HepG2 (cell line): ENCODE data around the gene PROP1. TPM values are rescaled to one million over a fixed set of nuclear protein-coding genes. Genes with fewer than 3 reads are reported as not detected.
A peak's percentile ranks its signal among the peaks of the same experiment; 100 is the strongest.

Experiments used
- ATAC-seq: fragments of 200-7000 bp; cut with Tn5 transposase; 3 replicates; pipeline ENCODE4 v1.9.1; 2020; ENCODE audit warnings: mild to moderate bottlenecking, moderate library complexity
- BruUV-seq: library from RNA; stranded (reverse); fragments of 400-500 nt; replicated peaks from 2 replicates; lab custom pipeline; 2021; lab: Mats Ljungman, UMichigan
- CTCF ChIA-PET: fragments of 300-600 bp; formaldehyde crosslinking; extraction: SDS; loops from one replicate; lab custom pipeline; 2021; ENCODE audit warnings: low total read pairs, inconsistent platforms, low intra/inter-chr PET ratio; lab: Yijun Ruan, JAX
- POLR2A ChIA-PET: fragments of 350-600 bp; sonication (Branson Sonifier 250); formaldehyde crosslinking; loops from one replicate; lab custom pipeline; 2020; ENCODE audit warnings: antibody characterized with exemption, inconsistent platforms; lab: Yijun Ruan, JAX
- DNase-seq: peaks from one replicate; pipeline ENCODE4 v3.0.0-alpha.2; 2015; ENCODE audit warnings: low spot score
- FAIRE-seq: peaks from 3 replicates; lab custom pipeline; 2011; peaks lifted over from hg19 to GRCh38; lab: Jason Lieb, UNC
- H2AFZ ChIP-seq: one replicate; pipeline ENCODE4 v1.6.1; 2011; ENCODE audit warnings: low read length, inconsistent platforms
- H3K27ac ChIP-seq: fragments of 300-600 bp; 3 replicates; pipeline ENCODE4 v1.8.0; 2011; ENCODE audit warnings: mixed run types, mild to moderate bottlenecking, mixed read lengths, low read length, inconsistent platforms; ENCODE audit not compliant: insufficient read depth; ENCODE audit errors: extremely low read length
- H3K27me3 ChIP-seq, 2 experiments: fragments of 200-600 bp in 1 of 2; 2 replicates in 1 of 2; 3 replicates in 1 of 2; pipeline versions ENCODE4 v1.6.0 to v1.8.0; 2011; ENCODE audit warnings: low read length in 2 of 2, mild to moderate bottlenecking in 2 of 2, moderate library complexity in 2 of 2, inconsistent platforms in 1 of 2; ENCODE audit not compliant: insufficient read depth in 2 of 2, control insufficient read depth in 1 of 2
- H3K36me3 ChIP-seq, 2 experiments: fragments of 200-600 bp in 1 of 2; replicated peaks in 1 of 2; 2 replicates in 1 of 2; 3 replicates in 1 of 2; pipeline versions ENCODE4 v1.5.1 to v1.8.0; 2011; ENCODE audit warnings: low read length in 2 of 2, inconsistent platforms in 1 of 2; ENCODE audit not compliant: insufficient read depth in 2 of 2, control insufficient read depth in 1 of 2
- H3K4me1 ChIP-seq: 2 replicates; pipeline ENCODE4 v1.5.1; 2012; ENCODE audit warnings: low read length, inconsistent platforms; ENCODE audit not compliant: insufficient read depth
- H3K4me2 ChIP-seq: 2 replicates; pipeline ENCODE4 v1.6.0; 2011; ENCODE audit warnings: low read depth, low read length, inconsistent platforms
- H3K4me3 ChIP-seq, 3 experiments: fragments of 200-600 bp in 1 of 3; sonication (generic), shearing (Covaris generic) in 1 of 3; replicated peaks in 1 of 3; 2 replicates each; pipeline ENCODE4 v1.5.1; 2011 to 2016; ENCODE audit warnings: low read length in 3 of 3, inconsistent platforms in 2 of 3, low read depth in 2 of 3, mild to moderate bottlenecking in 2 of 3, control low read depth in 1 of 3, mixed read lengths in 1 of 3; ENCODE audit not compliant: insufficient read depth in 1 of 3
- H3K79me2 ChIP-seq: one replicate; pipeline ENCODE4 v1.6.1; 2011; ENCODE audit warnings: low read length, inconsistent platforms; ENCODE audit not compliant: insufficient read depth
- H3K9ac ChIP-seq: 2 replicates; pipeline ENCODE4 v1.6.0; 2011; ENCODE audit warnings: mild to moderate bottlenecking, low read depth, low read length, inconsistent platforms; ENCODE audit not compliant: insufficient read depth
- H3K9me3 ChIP-seq: 2 replicates; pipeline ENCODE4 v1.5.1; 2012; ENCODE audit warnings: mild to moderate bottlenecking, low read length
- H4K20me1 ChIP-seq: 2 replicates; pipeline ENCODE4 v1.6.0; 2011; ENCODE audit warnings: inconsistent platforms, mild to moderate bottlenecking, low read length, moderate library complexity; ENCODE audit not compliant: insufficient read depth
- FLYWCH1 ChIP-seq: sonication (generic); formaldehyde crosslinking; IDR thresholded peaks from 2 replicates; pipeline ENCODE4 v1.8.1; 2023; ENCODE audit warnings: mild to moderate bottlenecking, missing genetic modification reagents
- FOXK2 ChIP-seq: fragments of 450-650 bp; IDR thresholded peaks from 2 replicates; pipeline ENCODE4 v1.6.1; 2016
- JARID2 ChIP-seq: sonication (generic); formaldehyde crosslinking; IDR thresholded peaks from 2 replicates; pipeline ENCODE4 v1.8.1; 2023; ENCODE audit warnings: missing genetic modification reagents, inconsistent platforms; ENCODE audit not compliant: insufficient replicate concordance
- MAFF ChIP-seq: IDR thresholded peaks from 2 replicates; pipeline ENCODE4 v1.6.1; 2011; ENCODE audit warnings: low read depth, low read length, improper control_type of control experiment
- NFATC3 ChIP-seq: sonication (generic); formaldehyde crosslinking; IDR thresholded peaks from 2 replicates; pipeline ENCODE4 v1.5.1; 2020; ENCODE audit warnings: mild to moderate bottlenecking, missing genetic modification reagents
- PCBP1 ChIP-seq: fragments of 200-400 bp; formaldehyde crosslinking; IDR thresholded peaks from 2 replicates; pipeline ENCODE4 v1.6.1; 2017; ENCODE audit warnings: mild to moderate bottlenecking, low read depth, low read length, borderline replicate concordance
- RERE ChIP-seq: IDR thresholded peaks from 2 replicates; pipeline ENCODE4 v1.6.1; 2016; ENCODE audit warnings: low read depth, missing genetic modification reagents, missing compliant biosample characterization
- ZBTB7A ChIP-seq: sonication (generic); formaldehyde crosslinking; IDR thresholded peaks from 2 replicates; pipeline ENCODE4 v1.8.0; 2022; ENCODE audit warnings: mild to moderate bottlenecking, missing genetic modification reagents
- ZNF496 ChIP-seq: sonication (generic); formaldehyde crosslinking; IDR thresholded peaks from 2 replicates; pipeline ENCODE4 v1.8.1; 2023; ENCODE audit warnings: mild to moderate bottlenecking, moderate library complexity, missing genetic modification reagents; ENCODE audit not compliant: insufficient replicate concordance
- WGBS: methylation state at CpG from one replicate; pipeline ENCODE4 v1.1.6; 2017; ENCODE audit warnings: low lambda C conversion rate; 5-methylcytosine and 5-hydroxymethylcytosine counted together
- in situ Hi-C: cut with HindIII; loops from 2 replicates; pipeline ENCODE4 v1.10.0; 2017; ENCODE audit warnings: low pct_unique_long_range_greater_than_20kb; ENCODE audit not compliant: extremely low pct_ligation_motif_present
- intact Hi-C: fragments of 100-400 bp; cut with micrococcal nuclease; formaldehyde crosslinking; loops from one replicate; pipeline ENCODE4 v1.10.0; 2022; ENCODE audit not compliant: unreplicated experiment
- polyA plus RNA-seq, 8 experiments: library from polyadenylated mRNA; depleted of rRNA in 3 of 8; stranded (reverse) in 7 of 8; unstranded in 1 of 8; fragments of >200 nt; fragmentation: Illumina TruSeq in 4 of 8; extraction: Trizol in 4 of 8; gene quantifications; 2 replicates each; pipeline versions ENCODE4 v1.2.1 to v1.2.3, GENCODE V29; 2011 to 2016; ENCODE audit warnings: low read depth in 4 of 8, missing spikeins in 1 of 8, mixed read lengths in 1 of 8; ENCODE audit not compliant: insufficient read depth in 1 of 8
- total RNA-seq, 5 experiments: library from RNA; depleted of rRNA; stranded (reverse); fragments of >200 nt; fragmentation: Illumina TruSeq; extraction: Trizol; gene quantifications; 2 replicates each; pipeline ENCODE4 v1.2.3, GENCODE V29; 2016; ENCODE audit warnings: low read depth in 1 of 5
- TF ChIP-seq, protein P1 (sequence below): sonication (generic); formaldehyde crosslinking; IDR thresholded peaks from 2 replicates; pipeline ENCODE4 v1.4.0; 2020; ENCODE audit warnings: mild to moderate bottlenecking, missing genetic modification reagents

PROP1 gene
- total and polyA plus RNA-seq, 2 of the 13 experiments (the other 11 are each of a cell fraction or from before 2014, with no cell fraction given): not detected

DNA sequence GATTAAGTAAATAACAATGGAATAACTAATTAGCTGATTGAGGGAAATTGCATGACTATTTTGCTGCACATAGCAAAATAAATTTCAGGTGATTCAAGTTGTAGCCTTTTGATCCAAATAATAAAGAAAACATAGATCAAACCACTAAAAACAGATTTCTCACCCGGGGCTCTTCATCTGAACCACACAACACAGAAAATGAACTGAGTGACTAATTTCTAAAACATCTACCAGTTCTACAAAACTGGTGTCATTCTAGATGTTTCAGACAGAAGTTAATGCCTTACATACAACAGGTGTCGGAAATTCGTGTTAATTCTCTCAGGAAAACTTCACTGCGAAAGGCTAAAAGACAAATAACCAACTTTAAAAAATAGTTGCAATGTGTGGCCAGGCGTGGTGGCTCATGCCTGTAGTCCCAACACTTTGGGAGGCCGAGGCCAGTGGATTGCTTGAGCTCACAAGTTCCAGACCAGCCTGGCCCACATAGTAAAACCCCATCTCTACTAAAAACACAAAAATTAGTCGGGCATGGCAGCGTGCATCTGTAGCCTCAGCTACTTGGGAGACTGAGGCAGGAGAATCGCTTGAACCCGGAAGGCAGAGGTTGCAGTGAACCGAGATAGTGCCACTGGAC lies 6.9 kb downstream of the PROP1 start:
- Histone ChIP-seq H2AFZ (no peak overlapping the region), H4K20me1 (no peaks in the 10 kb centered on the region), H3K36me3 (no peaks in the 10 kb centered on the region), H3K27ac (no peak overlapping the region), H3K9ac (no peak overlapping the region), H3K4me3 (no peak overlapping the region), H3K9me3 (no peaks in the 10 kb centered on the region), H3K27me3 (peaks cover 5 to 36% of the 10 kb centered on the region in 2 experiments; a peak in 4 of 5 replicates), H3K79me2 (no peaks in the 10 kb centered on the region), H3K4me2 (no peak overlapping the region), H3K4me1 (no peaks in the 10 kb centered on the region)
- TF ChIP-seq FLYWCH1 (CRISPR knock-in tag): no peak
- 0 out of 2 replicates have a peak, but pooled peaks have one; percentile 19 for TF ChIP-seq MAFF
- FAIRE-seq (no peak), DNase-seq (no peak), ATAC-seq (no peak)
- intact Hi-C loops: no loop called here
- 20% methylated on average over 11 of the region's 11 CpGs for WGBS
- in situ Hi-C loops: loop anchor here (10.0 kb wide), 1 partner anchor 76 kb away; no protein-coding TSS in a partner anchor
- ChIA-PET CTCF (no interaction called here), POLR2A (no interaction called here)
- BruUV-seq: no TSS peak

DNA sequence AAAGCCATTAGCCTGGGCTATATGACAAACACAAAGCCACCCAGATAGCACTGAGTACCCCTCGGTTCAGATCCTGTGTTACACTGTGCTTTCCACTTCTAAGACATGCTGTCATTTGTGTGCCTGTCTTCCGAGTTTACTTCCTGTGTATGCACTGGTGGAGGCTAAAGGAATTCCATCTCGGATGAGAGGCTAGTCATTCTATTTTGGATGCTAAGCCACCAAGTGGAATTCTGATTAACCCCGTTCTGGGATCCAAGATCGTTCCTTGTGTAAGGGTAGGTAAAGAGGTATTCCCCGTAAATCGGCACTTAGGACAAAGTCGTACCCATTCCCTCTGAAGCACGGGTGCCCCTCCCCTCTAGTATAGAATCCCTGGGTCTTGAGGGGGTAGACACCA lies 8.7 kb downstream of the PROP1 start:
- 42% methylated on average over 9 of the region's 9 CpGs for WGBS
- in situ Hi-C loops (loop anchor here (10.0 kb wide), 1 partner anchor 77 kb away; no protein-coding TSS in a partner anchor), intact Hi-C loops (no loop called here)
- FAIRE-seq: no peak
- no peak for DNase-seq
- BruUV-seq: no TSS peak
- Histone ChIP-seq H3K4me1 (no peaks in the 10 kb centered on the region), H3K79me2 (no peaks in the 10 kb centered on the region), H3K27me3 (peaks cover 4 to 46% of the 10 kb centered on the region in 2 experiments; a peak in 4 of 5 replicates), H3K27ac (no peak overlapping the region), H3K9ac (no peak overlapping the region), H3K36me3 (no peaks in the 10 kb centered on the region), H4K20me1 (no peaks in the 10 kb centered on the region), H3K4me2 (no peak overlapping the region), H3K4me3 (no peak overlapping the region), H3K9me3 (no peaks in the 10 kb centered on the region), H2AFZ (no peak overlapping the region)
- no peak for ATAC-seq
- POLR2A ChIA-PET: no interaction called here
- CTCF ChIA-PET: no interaction called here
- TF ChIP-seq, protein P1, sequence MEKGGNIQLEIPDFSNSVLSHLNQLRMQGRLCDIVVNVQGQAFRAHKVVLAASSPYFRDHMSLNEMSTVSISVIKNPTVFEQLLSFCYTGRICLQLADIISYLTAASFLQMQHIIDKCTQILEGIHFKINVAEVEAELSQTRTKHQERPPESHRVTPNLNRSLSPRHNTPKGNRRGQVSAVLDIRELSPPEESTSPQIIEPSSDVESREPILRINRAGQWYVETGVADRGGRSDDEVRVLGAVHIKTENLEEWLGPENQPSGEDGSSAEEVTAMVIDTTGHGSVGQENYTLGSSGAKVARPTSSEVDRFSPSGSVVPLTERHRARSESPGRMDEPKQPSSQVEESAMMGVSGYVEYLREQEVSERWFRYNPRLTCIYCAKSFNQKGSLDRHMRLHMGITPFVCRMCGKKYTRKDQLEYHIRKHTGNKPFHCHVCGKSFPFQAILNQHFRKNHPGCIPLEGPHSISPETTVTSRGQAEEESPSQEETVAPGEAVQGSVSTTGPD (CRISPR knock-in tag): no peak
- TF ChIP-seq NFATC3: no peak
- TF ChIP-seq FOXK2: no peak
- TF ChIP-seq PCBP1: no peak
- TF ChIP-seq ZBTB7A (CRISPR knock-in tag): no peak
- TF ChIP-seq JARID2: no peak
- TF ChIP-seq ZNF496: no peak
- TF ChIP-seq RERE (CRISPR knock-in tag): no peak
